Tibial artery (tissue), 4 donors: ENCODE data around the gene TBC1D7.

Experiments used
- DNase-seq, 2 donors: peaks; one replicate each; pipeline ENCODE4 v3.0.0-alpha.2; 2019
- H3K27ac ChIP-seq, 2 donors: fragments of 200-600 bp; sonication (generic) in 1 of 2; 1 replicate in 1 of 2; 2 replicates in 1 of 2; pipeline ENCODE4 v1.5.1; 2018 to 2019; ENCODE audit warnings: mild to moderate bottlenecking in 1 of 2
- H3K27me3 ChIP-seq, 2 donors: fragments of 200-600 bp; sonication (generic) in 1 of 2; one replicate each; pipeline versions ENCODE4 v1.5.1 to v1.6.0; 2016 to 2019
- H3K36me3 ChIP-seq, 3 donors: fragments of 200-600 bp; sonication (generic) in 2 of 3; one replicate each; pipeline ENCODE4 v1.5.1; 2016 to 2019; ENCODE audit warnings: mild to moderate bottlenecking in 2 of 3
- H3K4me1 ChIP-seq, 4 donors: fragments of 200-600 bp; sonication (generic) in 2 of 4; 1 replicate in 3 of 4; 2 replicates in 1 of 4; pipeline ENCODE4 v1.5.1; 2016 to 2019
- H3K4me3 ChIP-seq, 2 donors: fragments of 200-600 bp; sonication (generic) in 1 of 2; 1 replicate in 1 of 2; 2 replicates in 1 of 2; pipeline ENCODE4 v1.5.1; 2018 to 2019; ENCODE audit warnings: mild to moderate bottlenecking in 2 of 2
- H3K9me3 ChIP-seq, 3 donors: fragments of 200-600 bp; sonication (generic) in 1 of 3; one replicate each; pipeline ENCODE4 v1.5.1; 2016 to 2019
- intact Hi-C: fragments of 100-400 bp; cut with DNase I; formaldehyde crosslinking; loops from one replicate; pipeline ENCODE4 v1.15.0; 2023; ENCODE audit warnings: low total_unique reads
- TF ChIP-seq, protein P1 (sequence below), 2 experiments: fragments of 200-600 bp in 1 of 2; fragments of 450-650 bp in 1 of 2; IDR thresholded peaks; one replicate each; pipeline ENCODE4 v1.5.1; 2017 to 2019; ENCODE audit warnings: antibody characterized with exemption in 2 of 2, mild to moderate bottlenecking in 1 of 2, moderate library complexity in 1 of 2

Gene TBC1D7

DNA sequence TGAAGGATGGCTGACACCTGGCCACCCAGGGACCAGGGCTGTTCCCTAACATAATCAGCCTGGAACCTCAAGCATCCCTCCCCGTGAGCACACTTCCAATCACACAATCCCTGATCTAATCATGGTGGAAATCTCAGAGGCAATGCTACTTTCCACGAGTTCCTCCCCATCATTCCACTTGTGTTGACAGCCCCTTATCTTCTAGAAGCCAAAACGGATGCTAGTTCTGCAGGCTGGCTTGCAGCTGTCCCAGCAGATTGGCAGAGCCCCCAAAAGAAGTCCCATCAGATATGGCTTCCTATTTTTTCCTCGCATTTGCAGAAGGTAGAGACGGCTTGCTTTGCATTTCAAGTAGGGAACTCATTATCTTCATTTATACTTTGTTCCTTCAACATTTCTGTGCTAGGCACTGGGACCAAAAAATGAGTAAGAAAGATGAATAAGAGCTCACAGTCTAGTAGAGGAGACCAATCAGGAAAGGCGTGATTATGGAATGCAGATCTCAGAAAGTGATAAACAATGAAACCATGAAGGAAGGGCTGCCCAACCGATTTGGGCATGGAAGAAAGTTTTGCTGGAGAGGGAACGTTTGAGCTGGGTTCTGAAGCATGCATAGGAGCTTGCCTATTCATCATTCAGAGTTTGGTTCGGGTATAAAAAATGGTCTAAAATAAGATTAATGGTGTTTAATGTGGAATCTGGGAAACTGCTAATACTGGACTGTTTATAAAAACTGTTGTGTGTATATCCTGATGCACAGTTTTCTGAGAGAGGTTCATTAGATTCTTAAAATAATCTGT lies 44.6 kb upstream of the TBC1D7 start:
- Histone ChIP-seq H3K4me1 (peaks cover 0 to 61% (median 30%) of the 10 kb centered on the region in 4 donors), H3K27me3 (no peaks in the 10 kb centered on the region), H3K36me3 (peaks cover 0 to 3% (median 0%) of the 10 kb centered on the region in 3 donors), H3K27ac (peak overlapping the region; percentile 73 to 76), H3K4me3 (no peak overlapping the region), H3K9me3 (no peaks in the 10 kb centered on the region)
- no peak for DNase-seq
- intact Hi-C loops, result no loop called here
- TF ChIP-seq, protein P1, sequence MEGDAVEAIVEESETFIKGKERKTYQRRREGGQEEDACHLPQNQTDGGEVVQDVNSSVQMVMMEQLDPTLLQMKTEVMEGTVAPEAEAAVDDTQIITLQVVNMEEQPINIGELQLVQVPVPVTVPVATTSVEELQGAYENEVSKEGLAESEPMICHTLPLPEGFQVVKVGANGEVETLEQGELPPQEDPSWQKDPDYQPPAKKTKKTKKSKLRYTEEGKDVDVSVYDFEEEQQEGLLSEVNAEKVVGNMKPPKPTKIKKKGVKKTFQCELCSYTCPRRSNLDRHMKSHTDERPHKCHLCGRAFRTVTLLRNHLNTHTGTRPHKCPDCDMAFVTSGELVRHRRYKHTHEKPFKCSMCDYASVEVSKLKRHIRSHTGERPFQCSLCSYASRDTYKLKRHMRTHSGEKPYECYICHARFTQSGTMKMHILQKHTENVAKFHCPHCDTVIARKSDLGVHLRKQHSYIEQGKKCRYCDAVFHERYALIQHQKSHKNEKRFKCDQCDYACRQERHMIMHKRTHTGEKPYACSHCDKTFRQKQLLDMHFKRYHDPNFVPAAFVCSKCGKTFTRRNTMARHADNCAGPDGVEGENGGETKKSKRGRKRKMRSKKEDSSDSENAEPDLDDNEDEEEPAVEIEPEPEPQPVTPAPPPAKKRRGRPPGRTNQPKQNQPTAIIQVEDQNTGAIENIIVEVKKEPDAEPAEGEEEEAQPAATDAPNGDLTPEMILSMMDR (IDR thresholded peaks at IDR 0.05), result no peak

DNA sequence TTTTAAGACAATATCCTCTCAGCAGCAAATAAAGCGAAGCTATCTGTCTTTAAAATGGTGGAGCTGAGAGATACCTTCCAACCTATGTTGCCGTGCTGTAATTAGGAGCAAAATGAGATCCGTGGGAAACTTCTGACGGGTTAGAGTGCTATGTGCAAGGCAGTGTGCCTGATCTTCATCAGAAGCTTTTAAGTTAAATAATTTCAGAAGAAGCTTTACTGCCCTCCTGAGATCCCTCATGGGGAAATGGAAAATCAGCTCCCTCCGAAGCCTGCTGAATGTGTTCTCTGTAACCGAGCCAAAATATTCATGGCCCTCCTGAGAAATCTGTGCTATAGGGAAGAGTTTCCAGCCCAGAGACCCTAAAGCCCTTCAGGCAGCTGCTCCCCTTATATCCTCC lies 43.7 kb upstream of the TBC1D7 start:
- Histone ChIP-seq H3K36me3 (no peaks in the 10 kb centered on the region), H3K27me3 (no peaks in the 10 kb centered on the region), H3K27ac (peak overlapping the region; percentile 73 to 76), H3K9me3 (no peaks in the 10 kb centered on the region), H3K4me3 (no peak overlapping the region), H3K4me1 (peaks cover 0 to 70% (median 38%) of the 10 kb centered on the region in 4 donors)
- TF ChIP-seq, protein P1 (IDR thresholded peaks at IDR 0.05), result no peak
- intact Hi-C loops, result no loop called here
- DNase-seq, result no peak

GRCh38 chr6:13371421-13372072 lies 43.2 kb upstream of the TBC1D7 start:
- H3K9me3 ChIP-seq, result no peaks in the 10 kb centered on the region
- TF ChIP-seq, protein P1 (IDR thresholded peaks at IDR 0.05), result no peak
- no peak overlapping the region for H3K4me3 ChIP-seq
- peak in 1 of 2 donors; percentile 73 for DNase-seq
- no peaks in the 10 kb centered on the region for H3K36me3 ChIP-seq
- H3K27ac ChIP-seq, result peak overlapping the region; percentile 73 to 76
- H3K4me1 ChIP-seq, result peaks cover 0 to 70% (median 38%) of the 10 kb centered on the region in 4 donors
- H3K27me3 ChIP-seq, result no peaks in the 10 kb centered on the region
- intact Hi-C loops, result no loop called here

DNA sequence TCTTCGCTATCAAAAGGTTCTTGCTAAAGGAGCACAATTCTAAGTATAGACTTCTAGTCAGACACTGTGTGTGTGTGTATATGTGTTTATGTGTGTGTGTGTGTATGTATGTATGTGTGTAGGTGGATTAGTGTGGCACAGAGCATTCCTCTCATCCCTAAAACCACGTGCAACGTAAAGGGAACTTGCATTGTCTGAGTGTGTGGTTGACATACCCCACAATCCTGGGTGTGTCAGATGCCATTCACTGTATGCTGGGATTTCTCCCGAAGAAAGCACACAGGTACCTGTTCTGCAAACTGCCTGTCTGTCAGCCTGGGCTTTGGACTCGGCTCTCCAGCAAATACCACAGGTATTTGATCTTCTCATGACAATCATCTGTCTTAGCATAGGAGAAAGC lies 42.3 kb upstream of the TBC1D7 start:
- no peak for DNase-seq
- Histone ChIP-seq H3K9me3 (no peaks in the 10 kb centered on the region), H3K27ac (peak overlapping the region; percentile 73 to 76), H3K4me1 (peaks cover 0 to 70% (median 38%) of the 10 kb centered on the region in 4 donors), H3K4me3 (no peak overlapping the region), H3K36me3 (peaks cover 0 to 1% (median 0%) of the 10 kb centered on the region in 3 donors), H3K27me3 (no peaks in the 10 kb centered on the region)
- intact Hi-C loops, result no loop called here
- TF ChIP-seq, protein P1 (IDR thresholded peaks at IDR 0.05), result no peak

DNA sequence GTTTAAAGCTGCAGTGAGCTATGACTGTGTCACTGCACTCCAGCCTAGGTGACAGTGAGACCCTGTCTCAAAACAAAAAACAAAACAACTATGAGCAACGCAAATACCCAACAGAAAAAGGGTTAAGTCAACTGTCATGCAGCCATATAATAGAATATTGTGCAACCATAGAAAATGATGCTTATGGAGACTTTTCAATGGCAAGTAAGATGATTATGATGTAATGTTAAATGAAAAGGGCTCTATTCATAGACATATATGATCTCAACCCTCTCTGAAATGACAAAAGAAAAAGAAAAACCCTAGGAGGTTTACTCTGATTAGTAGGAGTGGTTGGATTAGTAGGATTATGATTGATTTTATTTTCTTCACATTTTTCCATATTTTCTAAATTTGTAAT lies 41.3 kb upstream of the TBC1D7 start:
- intact Hi-C loops, result no loop called here
- no peak overlapping the region for H3K4me3 ChIP-seq
- peaks cover 0 to 70% (median 38%) of the 10 kb centered on the region in 4 donors for H3K4me1 ChIP-seq
- peaks cover 10 to 12% (median 10%) of the 10 kb centered on the region in 3 donors for H3K36me3 ChIP-seq
- H3K9me3 ChIP-seq, result no peaks in the 10 kb centered on the region
- TF ChIP-seq, protein P1 (IDR thresholded peaks at IDR 0.05), result no peak
- DNase-seq, result no peak
- H3K27ac ChIP-seq, result no peak overlapping the region
- H3K27me3 ChIP-seq, result no peaks in the 10 kb centered on the region
